Measurements from ENCODE around the gene ARMS2. TPM values are rescaled to one million over a fixed set of nuclear protein-coding genes. Genes with fewer than 3 reads are reported as not detected.
A peak's percentile ranks its signal among the peaks of the same experiment; 100 is the strongest.

ARMS2 gene
- total and polyA plus RNA-seq, 2 donors (not counting 1 experiment from before 2014, with no cell fraction given), result not detected

DNA sequence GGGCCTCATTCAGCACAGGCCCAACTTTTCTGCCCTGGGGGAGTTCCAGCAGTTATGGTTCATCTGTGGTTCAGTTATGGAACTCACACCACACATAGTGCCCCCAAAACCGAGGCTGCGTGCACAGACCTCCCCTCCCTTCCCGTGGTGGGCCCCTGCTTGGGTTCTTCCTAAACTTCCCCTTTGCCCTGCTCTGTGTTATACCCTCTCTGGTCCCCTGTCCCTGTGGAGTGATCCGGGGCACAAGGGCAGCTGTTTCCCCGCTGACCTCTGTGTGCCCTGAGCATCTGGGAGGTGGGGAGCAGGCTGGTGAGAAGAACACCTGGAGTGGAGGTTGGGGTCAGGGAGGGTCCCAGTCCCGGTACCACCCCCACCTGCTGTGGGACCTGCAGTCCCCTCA is 46.3 kb downstream of the ARMS2 start:
- H3K9ac ChIP-seq (ENCODE audit: insufficient read depth, low read length), result no peak overlapping the region
- H3K4me2 ChIP-seq (ENCODE audit: extremely low read depth, insufficient read depth, low read length), result no peak overlapping the region
- TF ChIP-seq, protein P1, sequence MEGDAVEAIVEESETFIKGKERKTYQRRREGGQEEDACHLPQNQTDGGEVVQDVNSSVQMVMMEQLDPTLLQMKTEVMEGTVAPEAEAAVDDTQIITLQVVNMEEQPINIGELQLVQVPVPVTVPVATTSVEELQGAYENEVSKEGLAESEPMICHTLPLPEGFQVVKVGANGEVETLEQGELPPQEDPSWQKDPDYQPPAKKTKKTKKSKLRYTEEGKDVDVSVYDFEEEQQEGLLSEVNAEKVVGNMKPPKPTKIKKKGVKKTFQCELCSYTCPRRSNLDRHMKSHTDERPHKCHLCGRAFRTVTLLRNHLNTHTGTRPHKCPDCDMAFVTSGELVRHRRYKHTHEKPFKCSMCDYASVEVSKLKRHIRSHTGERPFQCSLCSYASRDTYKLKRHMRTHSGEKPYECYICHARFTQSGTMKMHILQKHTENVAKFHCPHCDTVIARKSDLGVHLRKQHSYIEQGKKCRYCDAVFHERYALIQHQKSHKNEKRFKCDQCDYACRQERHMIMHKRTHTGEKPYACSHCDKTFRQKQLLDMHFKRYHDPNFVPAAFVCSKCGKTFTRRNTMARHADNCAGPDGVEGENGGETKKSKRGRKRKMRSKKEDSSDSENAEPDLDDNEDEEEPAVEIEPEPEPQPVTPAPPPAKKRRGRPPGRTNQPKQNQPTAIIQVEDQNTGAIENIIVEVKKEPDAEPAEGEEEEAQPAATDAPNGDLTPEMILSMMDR (conservative IDR thresholded peaks at IDR 0.05 in 1 of 2, IDR thresholded peaks at IDR 0.05 in 1 of 2; ENCODE audit: low read depth in 1 of 2, low read length in 2 of 2), result no peak
- no peak for TF ChIP-seq EZH2 (IDR thresholded peaks at IDR 0.05; ENCODE audit: low read length, missing control alignments)
- H2AFZ ChIP-seq (ENCODE audit: low read length), result no peak overlapping the region
- DNase-seq (ENCODE audit: low read depth in 2 of 2), result no peak
- no peaks in the 10 kb centered on the region for H3K36me3 ChIP-seq (ENCODE audit: control insufficient read depth, insufficient read depth, low read length)
- H3K9me3 ChIP-seq (ENCODE audit: control insufficient read depth, insufficient read depth, low read depth, low read length), result no peaks in the 10 kb centered on the region
- H3K79me2 ChIP-seq (ENCODE audit: control insufficient read depth, insufficient read depth, low read length), result no peaks in the 10 kb centered on the region
- no peak overlapping the region for H3K27ac ChIP-seq (ENCODE audit: insufficient read depth, low read length)
- no peaks in the 10 kb centered on the region for H3K27me3 ChIP-seq (ENCODE audit: control insufficient read depth, insufficient read depth, low read length)
- peaks cover 14% of the 10 kb centered on the region for H3K4me1 ChIP-seq (ENCODE audit: control insufficient read depth, extremely low read depth, insufficient read depth, low read length)
- no peaks in the 10 kb centered on the region for H4K20me1 ChIP-seq (ENCODE audit: control insufficient read depth, extremely low read depth, insufficient read depth, low read length)
- H3K4me3 ChIP-seq (replicated peaks in 1 of 4; ENCODE audit: control extremely low read depth in 1 of 4, insufficient read depth in 1 of 4, low read depth in 3 of 4, low read length in 4 of 4), result no peak overlapping the region

DNA sequence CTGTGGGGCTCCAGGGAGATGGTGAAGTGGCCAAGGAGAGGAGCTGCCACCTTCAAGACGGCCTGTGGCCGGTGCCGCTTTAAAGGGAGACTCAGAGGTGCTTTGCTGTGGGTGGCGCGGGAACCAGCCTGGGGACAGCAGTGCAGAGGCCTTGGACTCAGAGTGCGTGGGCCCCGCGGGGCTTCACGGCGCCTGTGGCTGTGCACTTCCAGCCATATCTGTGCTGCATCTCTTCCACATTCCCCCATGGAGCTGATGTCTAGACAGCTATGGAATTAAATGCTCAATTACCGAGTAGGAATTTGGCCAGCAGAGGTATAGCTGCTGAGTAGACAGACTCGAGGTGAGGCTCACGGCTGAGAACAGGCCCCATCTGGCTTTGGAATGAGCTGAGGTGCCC is 48.6 kb downstream of the ARMS2 start:
- H4K20me1 ChIP-seq (ENCODE audit: control insufficient read depth, extremely low read depth, insufficient read depth, low read length), result no peaks in the 10 kb centered on the region
- no peak overlapping the region for H3K4me3 ChIP-seq (replicated peaks in 1 of 4; ENCODE audit: control extremely low read depth in 1 of 4, insufficient read depth in 1 of 4, low read depth in 3 of 4, low read length in 4 of 4)
- H3K36me3 ChIP-seq (ENCODE audit: control insufficient read depth, insufficient read depth, low read length), result no peaks in the 10 kb centered on the region
- H3K9ac ChIP-seq (ENCODE audit: insufficient read depth, low read length), result no peak overlapping the region
- no peaks in the 10 kb centered on the region for H3K9me3 ChIP-seq (ENCODE audit: control insufficient read depth, insufficient read depth, low read depth, low read length)
- TF ChIP-seq, protein P1 (conservative IDR thresholded peaks at IDR 0.05 in 1 of 2, IDR thresholded peaks at IDR 0.05 in 1 of 2; ENCODE audit: low read depth in 1 of 2, low read length in 2 of 2), result no peak
- TF ChIP-seq EZH2 (IDR thresholded peaks at IDR 0.05; ENCODE audit: low read length, missing control alignments), result no peak
- H2AFZ ChIP-seq (ENCODE audit: low read length), result no peak overlapping the region
- DNase-seq (ENCODE audit: low read depth in 2 of 2), result peak in 1 of 2 donors; percentile 66
- H3K4me2 ChIP-seq (ENCODE audit: extremely low read depth, insufficient read depth, low read length), result no peak overlapping the region
- H3K27ac ChIP-seq (ENCODE audit: insufficient read depth, low read length), result no peak overlapping the region
- no peaks in the 10 kb centered on the region for H3K27me3 ChIP-seq (ENCODE audit: control insufficient read depth, insufficient read depth, low read length)
- no peaks in the 10 kb centered on the region for H3K79me2 ChIP-seq (ENCODE audit: control insufficient read depth, insufficient read depth, low read length)
- H3K4me1 ChIP-seq (ENCODE audit: control insufficient read depth, extremely low read depth, insufficient read depth, low read length), result peaks cover 14% of the 10 kb centered on the region

DNA sequence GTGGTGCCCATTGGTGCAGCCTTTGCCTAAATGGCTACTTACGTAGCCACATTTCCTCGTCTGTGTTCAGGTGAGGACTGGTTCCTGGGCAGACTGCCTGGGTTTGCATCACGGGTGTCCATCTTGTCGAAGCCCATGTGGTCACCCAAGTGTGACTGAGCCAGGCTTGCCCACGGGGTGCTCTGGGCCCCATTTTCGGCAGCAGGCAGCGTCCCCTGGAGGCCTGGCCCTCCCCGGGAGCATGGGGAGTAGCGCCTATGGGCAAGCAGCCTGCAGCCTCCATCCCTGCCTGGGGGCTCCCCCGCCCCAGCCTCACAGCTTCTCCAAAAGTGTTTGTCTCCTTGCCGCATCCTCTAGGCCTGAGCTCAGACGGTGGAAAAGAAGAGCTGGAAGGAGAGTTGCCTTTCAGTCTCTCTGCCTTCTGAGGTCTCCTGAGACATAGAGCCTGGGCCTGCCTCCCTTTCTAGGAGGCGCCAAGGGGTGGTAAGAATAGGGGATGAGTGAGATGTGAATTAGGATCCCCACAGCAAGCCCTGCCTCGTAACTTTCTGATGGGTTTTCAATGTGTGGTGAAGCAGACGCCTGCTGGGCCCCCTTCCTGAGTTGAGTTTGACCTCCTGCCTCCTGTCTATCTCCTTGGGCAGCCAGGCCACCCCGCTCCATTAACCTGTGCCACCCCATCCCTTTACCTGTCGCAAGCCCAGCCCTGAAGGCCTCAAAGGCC is 49.6 kb downstream of the ARMS2 start:
- H3K4me2 ChIP-seq (ENCODE audit: extremely low read depth, insufficient read depth, low read length), result no peak overlapping the region
- DNase-seq (ENCODE audit: low read depth in 2 of 2), result no peak
- H3K4me3 ChIP-seq (replicated peaks in 1 of 4; ENCODE audit: control extremely low read depth in 1 of 4, insufficient read depth in 1 of 4, low read depth in 3 of 4, low read length in 4 of 4), result no peak overlapping the region
- H3K27me3 ChIP-seq (ENCODE audit: control insufficient read depth, insufficient read depth, low read length), result no peaks in the 10 kb centered on the region
- peaks cover 10% of the 10 kb centered on the region for H3K4me1 ChIP-seq (ENCODE audit: control insufficient read depth, extremely low read depth, insufficient read depth, low read length)
- no peak overlapping the region for H3K9ac ChIP-seq (ENCODE audit: insufficient read depth, low read length)
- H2AFZ ChIP-seq (ENCODE audit: low read length), result peak overlapping the region; percentile 15
- peak overlapping the region; percentile 56 for H3K27ac ChIP-seq (ENCODE audit: insufficient read depth, low read length)
- H4K20me1 ChIP-seq (ENCODE audit: control insufficient read depth, extremely low read depth, insufficient read depth, low read length), result no peaks in the 10 kb centered on the region
- H3K79me2 ChIP-seq (ENCODE audit: control insufficient read depth, insufficient read depth, low read length), result no peaks in the 10 kb centered on the region
- peaks cover 4% of the 10 kb centered on the region for H3K36me3 ChIP-seq (ENCODE audit: control insufficient read depth, insufficient read depth, low read length)
- H3K9me3 ChIP-seq (ENCODE audit: control insufficient read depth, insufficient read depth, low read depth, low read length), result no peaks in the 10 kb centered on the region
- TF ChIP-seq, protein P1 (conservative IDR thresholded peaks at IDR 0.05 in 1 of 2, IDR thresholded peaks at IDR 0.05 in 1 of 2; ENCODE audit: low read depth in 1 of 2, low read length in 2 of 2), result no peak
- no peak for TF ChIP-seq EZH2 (IDR thresholded peaks at IDR 0.05; ENCODE audit: low read length, missing control alignments)
